PC-9 (cell line): Measurements from ENCODE around the gene TBP. TPM values are rescaled to one million over a fixed set of nuclear protein-coding genes. Genes with fewer than 3 reads are reported as not detected.
"Not testable (repeated sequence)": the region's sequence is repeated elsewhere in the genome, so short reads cannot be mapped to it uniquely, and the experiment has no call there.

ENCODE experiments used
- BruUV-seq: library from RNA; stranded (reverse); fragments of 400-500 nt; replicated peaks from 2 replicates; lab custom pipeline; 2021; lab: Mats Ljungman, UMichigan
- CTCF ChIA-PET: fragments of 300-600 bp; sonication (Branson Sonifier 250); formaldehyde crosslinking; loops from one replicate; lab custom pipeline; 2022; ENCODE audit warnings: antibody characterized with exemption; lab: Charles Lee
- POLR2A ChIA-PET: fragments of 300-600 bp; sonication (Branson Sonifier 250); formaldehyde crosslinking; loops from one replicate; lab custom pipeline; 2022; ENCODE audit warnings: antibody characterized with exemption; ENCODE audit not compliant: unreplicated experiment; lab: Charles Lee
- DNase-seq, 2 experiments: peaks; one replicate each; pipeline versions ENCODE4 v3.0.0 to v3.0.0-alpha.2; 2015 to 2022; ENCODE audit warnings: mixed read lengths in 1 of 2
- H2AFZ ChIP-seq: fragments of 200-600 bp; sonication (generic); 2 replicates; pipeline ENCODE4 v1.8.1; 2017; ENCODE audit warnings: antibody characterized with exemption
- H3F3A ChIP-seq: fragments of 200-600 bp; sonication (generic); 2 replicates; pipeline ENCODE4 v1.8.1; 2017; ENCODE audit warnings: antibody characterized with exemption, mild to moderate bottlenecking, low read depth; ENCODE audit not compliant: insufficient read depth
- H3K27ac ChIP-seq: fragments of 200-600 bp; sonication (generic); 2 replicates; pipeline ENCODE4 v1.6.1; 2016; ENCODE audit warnings: mixed run types
- H3K27me3 ChIP-seq: fragments of 200-600 bp; sonication (generic); 2 replicates; pipeline ENCODE4 v1.6.1; 2016; ENCODE audit warnings: low read depth, mixed run types; ENCODE audit not compliant: insufficient read depth
- H3K36me3 ChIP-seq: fragments of 200-600 bp; sonication (generic); 2 replicates; pipeline ENCODE4 v1.6.1; 2016; ENCODE audit warnings: low read depth, mixed run types
- H3K4me1 ChIP-seq: fragments of 200-600 bp; sonication (generic); replicated peaks from 2 replicates; pipeline ENCODE4 v1.6.1; 2016; ENCODE audit warnings: mixed run types; ENCODE audit not compliant: insufficient read depth
- H3K4me2 ChIP-seq: fragments of 200-600 bp; sonication (generic); 2 replicates; pipeline ENCODE4 v1.6.1; 2017; ENCODE audit warnings: mixed run types
- H3K4me3 ChIP-seq: fragments of 200-600 bp; sonication (generic); 2 replicates; pipeline ENCODE4 v1.6.1; 2016; ENCODE audit warnings: mixed run types
- H3K79me2 ChIP-seq: fragments of 200-600 bp; sonication (generic); 2 replicates; pipeline ENCODE4 v1.6.1; 2017; ENCODE audit warnings: low read depth, mixed run types
- H3K9me2 ChIP-seq: fragments of 200-600 bp; sonication (generic); 2 replicates; pipeline ENCODE4 v1.8.1; 2017; ENCODE audit warnings: mild to moderate bottlenecking; ENCODE audit not compliant: insufficient read depth
- H3K9me3 ChIP-seq: fragments of 200-600 bp; sonication (generic); 2 replicates; pipeline ENCODE4 v1.8.1; 2016; ENCODE audit warnings: low read depth; ENCODE audit not compliant: insufficient read depth
- H4K20me1 ChIP-seq: fragments of 200-600 bp; sonication (generic); 2 replicates; pipeline ENCODE4 v1.8.1; 2017; ENCODE audit not compliant: insufficient read depth
- EZH2 ChIP-seq: fragments of 200-600 bp; sonication (generic); IDR thresholded peaks from 2 replicates; pipeline ENCODE4 v1.8.0; 2017; ENCODE audit warnings: antibody characterized with exemption, low read depth
- intact Hi-C: fragments of 100-400 bp; cut with micrococcal nuclease; formaldehyde crosslinking; loops from one replicate; pipeline ENCODE4 v1.10.0; 2022; ENCODE audit not compliant: unreplicated experiment
- total RNA-seq: library from RNA; stranded (reverse); gene quantifications from 2 replicates; pipeline ENCODE4 v1.2.3, GENCODE V29; 2021
- TF ChIP-seq, protein P1 (sequence below): fragments of 200-600 bp; sonication (generic); conservative IDR thresholded peaks from 2 replicates; pipeline ENCODE4 v1.6.1; 2017; ENCODE audit warnings: mixed run types, antibody characterized with exemption, mild to moderate bottlenecking, moderate library complexity

The TBP gene
- total RNA-seq, 1 experiment from 2014 or later = 11.2 TPM

DNA sequence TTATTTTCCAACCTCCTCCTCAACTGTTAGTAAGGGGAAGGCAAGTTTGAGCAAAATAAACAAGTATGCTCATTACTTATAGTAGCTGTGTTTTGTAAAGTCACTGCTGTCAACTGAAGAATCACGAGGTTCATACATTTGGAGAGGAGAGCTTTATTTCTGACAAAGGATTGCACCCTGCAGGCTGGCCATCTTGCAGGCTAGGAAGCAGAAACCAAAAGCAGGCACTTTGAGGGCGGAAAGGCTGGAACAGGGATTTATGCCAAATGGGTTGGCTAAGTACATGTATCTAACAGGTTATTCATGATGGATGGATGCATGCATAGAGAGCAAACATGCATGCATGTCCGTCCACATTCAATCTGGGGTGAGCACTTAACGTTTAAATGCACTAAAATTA, 47.7 kb upstream of the TBP start:
- Histone ChIP-seq H3K27ac (no peak overlapping the region), H3F3A (no peaks in the 10 kb centered on the region), H3K79me2 (no peaks in the 10 kb centered on the region), H3K27me3 (peaks cover 50% of the 10 kb centered on the region), H3K4me3 (no peak overlapping the region), H4K20me1 (no peaks in the 10 kb centered on the region), H3K36me3 (no peaks in the 10 kb centered on the region), H3K4me2 (no peak overlapping the region), H3K9me2 (no peaks in the 10 kb centered on the region), H2AFZ (no peak overlapping the region), H3K9me3 (no peaks in the 10 kb centered on the region), H3K4me1 (no peaks in the 10 kb centered on the region)
- ChIA-PET CTCF (no interaction called here), POLR2A (no interaction called here)
- no TSS peak for BruUV-seq
- TF ChIP-seq EZH2 = no peak
- TF ChIP-seq, protein P1, sequence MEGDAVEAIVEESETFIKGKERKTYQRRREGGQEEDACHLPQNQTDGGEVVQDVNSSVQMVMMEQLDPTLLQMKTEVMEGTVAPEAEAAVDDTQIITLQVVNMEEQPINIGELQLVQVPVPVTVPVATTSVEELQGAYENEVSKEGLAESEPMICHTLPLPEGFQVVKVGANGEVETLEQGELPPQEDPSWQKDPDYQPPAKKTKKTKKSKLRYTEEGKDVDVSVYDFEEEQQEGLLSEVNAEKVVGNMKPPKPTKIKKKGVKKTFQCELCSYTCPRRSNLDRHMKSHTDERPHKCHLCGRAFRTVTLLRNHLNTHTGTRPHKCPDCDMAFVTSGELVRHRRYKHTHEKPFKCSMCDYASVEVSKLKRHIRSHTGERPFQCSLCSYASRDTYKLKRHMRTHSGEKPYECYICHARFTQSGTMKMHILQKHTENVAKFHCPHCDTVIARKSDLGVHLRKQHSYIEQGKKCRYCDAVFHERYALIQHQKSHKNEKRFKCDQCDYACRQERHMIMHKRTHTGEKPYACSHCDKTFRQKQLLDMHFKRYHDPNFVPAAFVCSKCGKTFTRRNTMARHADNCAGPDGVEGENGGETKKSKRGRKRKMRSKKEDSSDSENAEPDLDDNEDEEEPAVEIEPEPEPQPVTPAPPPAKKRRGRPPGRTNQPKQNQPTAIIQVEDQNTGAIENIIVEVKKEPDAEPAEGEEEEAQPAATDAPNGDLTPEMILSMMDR = no peak
- intact Hi-C loops = no loop called here
- no peak for DNase-seq

DNA sequence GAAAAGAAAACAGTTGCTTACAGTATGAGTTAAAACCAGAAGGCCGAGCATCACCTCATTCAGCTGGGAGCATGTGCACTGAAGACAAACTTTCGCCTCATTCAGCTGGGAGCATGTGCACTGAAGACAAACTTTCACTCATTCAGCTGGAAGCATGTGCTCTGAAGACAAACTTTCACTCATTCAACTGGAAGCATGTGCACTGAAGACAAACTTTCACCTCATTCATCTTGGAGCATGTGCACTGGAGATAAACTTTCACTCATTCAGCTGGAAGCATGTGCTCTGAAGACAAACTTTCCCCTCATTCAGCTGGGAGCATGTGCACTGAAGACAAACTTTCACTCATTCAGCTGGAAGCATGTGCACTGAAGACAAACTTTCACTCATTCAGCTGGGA, 46.4 kb upstream of the TBP start:
- CTCF ChIA-PET, BruUV-seq, POLR2A ChIA-PET: not testable (repeated sequence)

DNA sequence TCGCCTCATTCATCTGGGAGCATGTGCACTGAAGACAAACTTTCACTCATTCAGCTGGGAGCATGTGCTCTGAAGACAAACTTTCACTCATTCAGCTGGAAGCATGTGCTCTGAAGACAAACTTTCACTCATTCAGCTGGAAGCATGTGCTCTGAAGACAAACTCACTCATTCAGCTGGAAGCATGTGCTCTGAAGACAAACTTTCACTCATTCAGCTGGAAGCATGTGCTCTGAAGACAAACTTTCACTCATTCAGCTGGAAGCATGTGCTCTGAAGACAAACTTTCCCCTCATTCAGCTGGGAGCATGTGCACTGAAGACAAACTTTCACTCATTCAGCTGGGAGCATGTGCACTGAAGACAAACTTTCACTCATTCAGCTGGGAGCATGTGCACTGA, 45.9 kb upstream of the TBP start:
- BruUV-seq, DNase-seq, H3K79me2 ChIP-seq, H3K9me2 ChIP-seq, H3K36me3 ChIP-seq, H3K4me3 ChIP-seq, intact Hi-C loops, H4K20me1 ChIP-seq, H3F3A ChIP-seq, CTCF ChIA-PET, H3K4me2 ChIP-seq, H3K9me3 ChIP-seq, H2AFZ ChIP-seq, POLR2A ChIA-PET, H3K27ac ChIP-seq, H3K4me1 ChIP-seq: not testable (repeated sequence)
- H3K27me3 ChIP-seq = peaks cover 54% of the 10 kb centered on the region

More for the DNA sequence above, 46.4 kb upstream of the TBP start:
- H3K4me1 ChIP-seq, H3K36me3 ChIP-seq, H3K9me3 ChIP-seq, H4K20me1 ChIP-seq, H3F3A ChIP-seq, H3K4me2 ChIP-seq, H2AFZ ChIP-seq, H3K9me2 ChIP-seq, intact Hi-C loops, H3K4me3 ChIP-seq, H3K27ac ChIP-seq, H3K79me2 ChIP-seq, DNase-seq: not testable (repeated sequence)
- H3K27me3 ChIP-seq = peaks cover 55% of the 10 kb centered on the region

DNA sequence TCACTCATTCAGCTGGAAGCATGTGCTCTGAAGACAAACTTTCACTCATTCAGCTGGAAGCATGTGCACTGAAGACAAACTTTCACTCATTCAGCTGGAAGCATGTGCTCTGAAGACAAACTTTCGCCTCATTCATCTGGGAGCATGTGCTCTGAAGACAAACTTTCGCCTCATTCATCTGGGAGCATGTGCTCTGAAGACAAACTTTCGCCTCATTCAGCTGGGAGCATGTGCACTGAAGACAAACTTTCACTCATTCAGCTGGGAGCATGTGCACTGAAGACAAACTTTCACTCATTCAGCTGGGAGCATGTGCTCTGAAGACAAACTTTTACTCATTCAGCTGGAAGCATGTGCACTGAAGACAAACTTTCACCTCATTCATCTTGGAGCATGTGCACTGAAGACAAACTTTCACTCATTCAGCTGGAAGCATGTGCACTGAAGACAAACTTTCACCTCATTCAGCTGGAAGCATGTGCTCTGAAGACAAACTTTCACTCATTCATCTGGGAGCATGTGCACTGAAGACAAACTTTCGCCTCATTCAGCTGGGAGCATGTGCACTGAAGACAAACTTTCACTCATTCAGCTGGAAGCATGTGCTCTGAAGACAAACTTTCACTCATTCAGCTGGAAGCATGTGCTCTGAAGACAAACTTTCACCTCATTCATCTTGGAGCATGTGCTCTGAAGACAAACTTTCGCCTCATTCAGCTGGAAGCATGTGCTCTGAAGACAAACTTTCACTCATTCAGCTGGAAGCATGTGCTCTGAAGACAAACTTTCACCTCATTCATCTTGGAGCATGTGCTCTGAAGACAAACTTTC, 45.1 kb upstream of the TBP start:
- DNase-seq, H3K9me3 ChIP-seq, H3K9me2 ChIP-seq, BruUV-seq, CTCF ChIA-PET, POLR2A ChIA-PET, H3K36me3 ChIP-seq, H3K4me1 ChIP-seq, H3F3A ChIP-seq, H4K20me1 ChIP-seq, intact Hi-C loops, H3K4me2 ChIP-seq, H3K27ac ChIP-seq, H3K4me3 ChIP-seq, H3K79me2 ChIP-seq, H2AFZ ChIP-seq: not testable (repeated sequence)
- H3K27me3 ChIP-seq = peaks cover 60% of the 10 kb centered on the region
